ENCODE measurements around the gene MBNL2. TPM values are rescaled to one million over a fixed set of nuclear protein-coding genes. Genes with fewer than 3 reads are reported as not detected.

MBNL2 gene
- total RNA-seq, 1 experiment from 2014 or later: 0.17 TPM

DNA sequence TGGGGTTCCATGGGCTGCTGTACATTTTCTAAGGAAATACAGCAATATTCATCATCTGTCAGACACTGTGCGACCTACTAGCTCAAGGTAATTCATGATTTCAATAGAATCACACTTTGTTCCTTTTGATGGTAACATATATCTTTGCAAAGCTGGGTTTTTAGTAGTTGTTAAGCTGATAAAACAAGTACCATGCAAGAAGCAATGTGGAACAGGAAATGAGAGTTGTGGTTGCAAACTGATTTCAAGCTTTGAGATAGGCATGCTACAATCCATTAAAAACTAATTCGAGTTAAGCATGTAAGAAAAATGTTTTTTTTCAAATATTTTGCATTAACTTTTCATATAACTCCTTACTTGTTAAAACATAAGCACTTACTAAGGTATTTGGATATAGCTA is 6.8 kb upstream of the MBNL2 start:
- H3K23ac ChIP-seq (ENCODE audit: insufficient read length, low read depth, low read length): no peak overlapping the region
- H4K5ac ChIP-seq (ENCODE audit: insufficient read length, low read depth, low read length): no peak overlapping the region
- H4K20me1 ChIP-seq (ENCODE audit: control insufficient read depth, insufficient read depth, insufficient read length): no peaks in the 10 kb centered on the region
- H2BK20ac ChIP-seq (ENCODE audit: low read depth, low read length, poor library complexity, severe bottlenecking): no peak overlapping the region
- H4K91ac ChIP-seq (ENCODE audit: insufficient read length, low read depth, low read length): no peak overlapping the region
- no peak overlapping the region for H3K27ac Mint-ChIP-seq
- H2AK5ac ChIP-seq (ENCODE audit: insufficient read length, low read length): no peak overlapping the region
- H3K79me2 ChIP-seq (ENCODE audit: insufficient read depth, low read length): no peaks in the 10 kb centered on the region
- H2BK12ac ChIP-seq (ENCODE audit: insufficient read length, low read depth, low read length): no peak overlapping the region
- H3K9me3 Mint-ChIP-seq: no peaks in the 10 kb centered on the region
- H3K4me2 ChIP-seq (ENCODE audit: insufficient read depth, insufficient read length, low read length): no peak overlapping the region
- H3K79me1 ChIP-seq (ENCODE audit: insufficient read depth, low read depth, low read length, poor library complexity, severe bottlenecking): no peaks in the 10 kb centered on the region
- no peak for DNase-seq
- no peak overlapping the region for H3T11ph ChIP-seq (ENCODE audit: low read length)
- H2BK15ac ChIP-seq (ENCODE audit: low read depth, low read length): no peak overlapping the region
- no peak overlapping the region for H2BK120ac ChIP-seq (ENCODE audit: low read depth, low read length, poor library complexity, severe bottlenecking)
- no peak overlapping the region for H2AFZ ChIP-seq (ENCODE audit: low read length)
- WGBS (ENCODE audit: extremely low coverage, insufficient read length, low lambda C conversion rate): no CpG with 5 or more reads among the region's 2 CpGs
- H2BK5ac ChIP-seq (ENCODE audit: insufficient read length, low read length): no peak overlapping the region
- no peak overlapping the region for H4K8ac ChIP-seq (replicated peaks; ENCODE audit: insufficient read length, low read depth, low read length)
- H3K18ac ChIP-seq (ENCODE audit: insufficient read length, low read depth, low read length): no peak overlapping the region
- no peaks in the 10 kb centered on the region for H3K4me1 Mint-ChIP-seq
- no peaks in the 10 kb centered on the region for H3K4me1 ChIP-seq (ENCODE audit: insufficient read depth, low read length)
- no peak overlapping the region for H3K4me3 Mint-ChIP-seq
- H3K14ac ChIP-seq (ENCODE audit: insufficient read depth, low read length): no peak overlapping the region
- H3K27ac ChIP-seq (ENCODE audit: insufficient read length, low read depth, low read length): no peak overlapping the region
- no peaks in the 10 kb centered on the region for H3K23me2 ChIP-seq (ENCODE audit: insufficient read length, low read depth, low read length, poor library complexity, severe bottlenecking)
- no peak overlapping the region for H3K4ac ChIP-seq (ENCODE audit: low read depth, low read length)
- no peak overlapping the region for H3K9ac ChIP-seq (ENCODE audit: extremely low read depth, insufficient read length, low read length)
- H3K27me3 ChIP-seq (ENCODE audit: insufficient read depth, low read length): no peaks in the 10 kb centered on the region
- H3K36me3 Mint-ChIP-seq (ENCODE audit: insufficient read depth in 1 of 3, low read depth in 3 of 3): no peaks in the 10 kb centered on the region
- H3K9me3 ChIP-seq (ENCODE audit: control insufficient read depth, low read depth, low read length): no peaks in the 10 kb centered on the region
- H3K27me3 Mint-ChIP-seq (ENCODE audit: low read depth): peaks cover 92% of the 10 kb centered on the region
- H3K56ac ChIP-seq (ENCODE audit: insufficient read length, low read depth, low read length): no peak overlapping the region
- TF ChIP-seq, protein P1, sequence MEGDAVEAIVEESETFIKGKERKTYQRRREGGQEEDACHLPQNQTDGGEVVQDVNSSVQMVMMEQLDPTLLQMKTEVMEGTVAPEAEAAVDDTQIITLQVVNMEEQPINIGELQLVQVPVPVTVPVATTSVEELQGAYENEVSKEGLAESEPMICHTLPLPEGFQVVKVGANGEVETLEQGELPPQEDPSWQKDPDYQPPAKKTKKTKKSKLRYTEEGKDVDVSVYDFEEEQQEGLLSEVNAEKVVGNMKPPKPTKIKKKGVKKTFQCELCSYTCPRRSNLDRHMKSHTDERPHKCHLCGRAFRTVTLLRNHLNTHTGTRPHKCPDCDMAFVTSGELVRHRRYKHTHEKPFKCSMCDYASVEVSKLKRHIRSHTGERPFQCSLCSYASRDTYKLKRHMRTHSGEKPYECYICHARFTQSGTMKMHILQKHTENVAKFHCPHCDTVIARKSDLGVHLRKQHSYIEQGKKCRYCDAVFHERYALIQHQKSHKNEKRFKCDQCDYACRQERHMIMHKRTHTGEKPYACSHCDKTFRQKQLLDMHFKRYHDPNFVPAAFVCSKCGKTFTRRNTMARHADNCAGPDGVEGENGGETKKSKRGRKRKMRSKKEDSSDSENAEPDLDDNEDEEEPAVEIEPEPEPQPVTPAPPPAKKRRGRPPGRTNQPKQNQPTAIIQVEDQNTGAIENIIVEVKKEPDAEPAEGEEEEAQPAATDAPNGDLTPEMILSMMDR (conservative IDR thresholded peaks at IDR 0.05): no peak

Data from H9 (cell line).